ENCODE results near the gene PHGDH.

- no peak for TF ChIP-seq EZH2 (IDR thresholded peaks at IDR 0.05)
- no peak for TF ChIP-seq POLR2AphosphoS5 (IDR thresholded peaks at IDR 0.05; ENCODE audit: borderline replicate concordance, low read depth, low read length)
- TF ChIP-seq FOXP2 (optimal IDR thresholded peaks at IDR 0.05; ENCODE audit: control extremely low read depth, extremely low read length, insufficient read depth): no peak
Observed at GRCh38 chr1:119767486-119767885, 55.8 kb downstream of the PHGDH start.
